SJSA1 (cell line): Measurements from ENCODE around the gene ACSBG1. TPM values are rescaled to one million over a fixed set of nuclear protein-coding genes. Genes with fewer than 3 reads are reported as not detected.

Experiments
- DNase-seq, 2 experiments: peaks; one replicate each; pipeline ENCODE4 v3.0.0-alpha.2; 2015 to 2020; ENCODE audit warnings: low spot score in 2 of 2, low read depth in 1 of 2
- H3K27ac ChIP-seq: fragments of 250-450 bp; sonication (Bioruptor Pico); 2 replicates; pipeline ENCODE4 v1.5.1; 2020; ENCODE audit warnings: mild to moderate bottlenecking, moderate library complexity
- H3K27me3 ChIP-seq: fragments of 250-450 bp; sonication (Bioruptor Pico); replicated peaks from 2 replicates; pipeline ENCODE4 v1.5.1; 2020; ENCODE audit warnings: mild to moderate bottlenecking, moderate library complexity
- H3K36me3 ChIP-seq: fragments of 250-450 bp; sonication (Bioruptor Pico); 2 replicates; pipeline ENCODE4 v1.5.1; 2020; ENCODE audit warnings: mild to moderate bottlenecking
- H3K4me1 ChIP-seq: fragments of 250-450 bp; sonication (Bioruptor Pico); replicated peaks from 2 replicates; pipeline ENCODE4 v1.6.1; 2021; ENCODE audit warnings: mild to moderate bottlenecking
- H3K4me3 ChIP-seq: fragments of 250-450 bp; sonication (Bioruptor Pico); 2 replicates; pipeline ENCODE4 v1.5.1; 2020; ENCODE audit warnings: mild to moderate bottlenecking
- H3K9me3 ChIP-seq: fragments of 250-450 bp; sonication (Bioruptor Pico); replicated peaks from 2 replicates; pipeline ENCODE4 v1.5.1; 2020; ENCODE audit warnings: mild to moderate bottlenecking
- total RNA-seq: library from RNA; depleted of rRNA; stranded (reverse); fragments of >200 nt; shearing (Covaris generic); gene quantifications from 2 replicates; pipeline ENCODE4 v1.2.3, GENCODE V29; 2014

Gene ACSBG1
- total RNA-seq, 1 experiment from 2014 or later: not detected

DNA sequence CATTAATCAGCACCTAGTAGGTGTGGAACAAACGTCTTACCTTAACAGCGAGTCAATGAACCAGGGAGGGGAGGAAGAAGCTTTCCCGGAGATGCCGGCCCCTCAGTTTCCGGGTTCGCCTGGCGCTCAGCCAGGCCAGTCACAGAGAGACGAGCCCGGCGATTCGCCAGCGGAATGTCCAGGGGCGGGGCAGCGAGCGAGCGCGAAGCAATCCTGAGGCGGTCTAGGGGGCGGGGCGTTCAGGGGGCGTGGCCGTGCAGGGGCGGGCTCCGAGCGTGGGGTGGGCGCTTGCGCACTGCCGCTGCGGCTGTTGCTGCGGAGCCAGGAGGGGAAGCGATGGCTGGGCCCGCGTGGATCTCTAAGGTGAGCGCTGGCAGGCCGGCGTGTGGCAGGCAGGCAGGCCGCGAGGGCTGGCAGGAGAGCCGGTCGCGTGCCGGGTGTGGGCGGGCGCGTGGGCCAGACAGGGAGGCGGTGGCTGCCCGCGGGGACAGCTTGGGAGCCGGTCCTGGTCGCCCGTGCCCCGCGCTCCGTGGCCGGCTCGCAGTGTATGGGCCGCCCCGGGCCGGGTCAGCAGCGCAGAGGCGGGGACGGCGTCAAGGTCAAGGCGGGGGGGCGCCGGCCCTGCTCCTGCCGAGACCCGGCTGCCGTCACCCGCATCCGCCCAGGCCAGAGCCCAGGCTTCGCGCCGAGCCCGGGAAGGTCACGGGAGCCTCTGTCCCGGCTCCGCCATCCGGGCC is 85.1 kb downstream of the ACSBG1 start, which contains the start of gene IDH3A:
TSS of gene IDH3A (plus strand) at position 295 of the 737 bp plus-strand sequence. CDS start at position 337, 42 bp downstream.
- H3K9me3 ChIP-seq: no peaks in the 10 kb centered on the region
- peak within 1 kb of the TSS; percentile 95 for H3K4me3 ChIP-seq
- H3K36me3 ChIP-seq: peaks cover 6% of the 10 kb centered on the region
- peak within 1 kb of the TSS; percentile 21 for H3K27ac ChIP-seq
- peaks cover 12% of the 10 kb centered on the region for H3K4me1 ChIP-seq
- DNase-seq: peak; percentile 92 to 99
- H3K27me3 ChIP-seq: no peaks in the 10 kb centered on the region

DNA sequence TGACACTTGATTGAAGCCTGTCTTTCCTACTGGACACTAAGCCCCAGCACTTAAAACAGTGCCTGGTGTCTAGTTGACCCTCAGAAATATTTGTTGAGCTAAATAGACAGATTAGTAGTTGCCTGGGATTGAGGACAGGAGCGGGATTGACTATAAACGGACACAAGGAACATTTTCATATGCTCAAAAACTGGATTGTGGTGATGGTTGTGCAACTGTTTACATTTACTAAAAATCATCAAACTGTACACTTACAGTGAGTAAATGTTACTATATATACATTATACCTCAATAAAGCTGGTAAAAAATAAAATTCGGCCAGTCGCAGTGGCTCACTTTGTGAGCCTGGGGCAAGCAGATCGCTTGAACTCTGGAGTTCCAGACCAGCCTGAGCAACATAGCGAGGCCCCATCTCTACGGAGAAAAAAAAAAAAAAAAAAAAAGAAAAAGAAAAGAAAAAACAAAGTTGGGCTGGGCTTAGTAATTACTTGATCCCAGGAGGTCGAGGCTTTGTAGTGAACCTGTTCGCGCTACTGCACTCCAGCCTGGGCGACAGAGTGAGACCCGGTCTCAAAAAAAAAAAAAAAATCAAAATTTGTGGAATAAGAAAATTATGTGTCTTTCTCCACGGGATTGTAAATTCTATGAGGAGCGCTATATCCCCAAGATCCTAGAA is 85.8 kb downstream of the ACSBG1 start:
- no peak for DNase-seq
- H3K27ac ChIP-seq: peak overlapping the region; percentile 16; the same call in 1 of the 2 replicates

DNA sequence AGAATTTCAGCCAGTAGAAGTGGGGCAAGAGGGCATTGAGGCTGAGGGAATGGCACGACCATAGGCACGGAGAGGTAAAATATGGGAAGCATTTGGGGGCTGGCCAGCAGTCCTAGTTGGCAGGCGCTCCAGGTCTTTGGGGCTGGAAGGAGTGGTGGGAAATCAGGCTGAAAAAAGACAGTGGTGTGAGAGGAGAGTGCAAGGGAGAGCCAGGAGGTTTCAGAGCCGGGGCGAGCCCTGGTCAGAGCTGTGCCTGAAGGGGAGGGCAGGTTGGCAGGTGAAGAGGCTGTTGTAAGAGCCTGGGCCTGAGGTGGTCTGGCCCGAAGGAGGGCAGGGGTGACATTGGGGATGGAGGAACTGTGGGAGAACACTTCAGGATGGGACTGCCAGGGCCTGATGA is 86.8 kb downstream of the ACSBG1 start:
- H3K4me1 ChIP-seq: peaks cover 12% of the 10 kb centered on the region
- no peak for DNase-seq

More for the DNA sequence above, 85.8 kb downstream of the ACSBG1 start:
- peak overlapping the region; percentile 95 for H3K4me3 ChIP-seq
- H3K36me3 ChIP-seq: peaks cover 6% of the 10 kb centered on the region
- H3K9me3 ChIP-seq: no peaks in the 10 kb centered on the region
- H3K27me3 ChIP-seq: no peaks in the 10 kb centered on the region
- peaks cover 12% of the 10 kb centered on the region for H3K4me1 ChIP-seq

DNA sequence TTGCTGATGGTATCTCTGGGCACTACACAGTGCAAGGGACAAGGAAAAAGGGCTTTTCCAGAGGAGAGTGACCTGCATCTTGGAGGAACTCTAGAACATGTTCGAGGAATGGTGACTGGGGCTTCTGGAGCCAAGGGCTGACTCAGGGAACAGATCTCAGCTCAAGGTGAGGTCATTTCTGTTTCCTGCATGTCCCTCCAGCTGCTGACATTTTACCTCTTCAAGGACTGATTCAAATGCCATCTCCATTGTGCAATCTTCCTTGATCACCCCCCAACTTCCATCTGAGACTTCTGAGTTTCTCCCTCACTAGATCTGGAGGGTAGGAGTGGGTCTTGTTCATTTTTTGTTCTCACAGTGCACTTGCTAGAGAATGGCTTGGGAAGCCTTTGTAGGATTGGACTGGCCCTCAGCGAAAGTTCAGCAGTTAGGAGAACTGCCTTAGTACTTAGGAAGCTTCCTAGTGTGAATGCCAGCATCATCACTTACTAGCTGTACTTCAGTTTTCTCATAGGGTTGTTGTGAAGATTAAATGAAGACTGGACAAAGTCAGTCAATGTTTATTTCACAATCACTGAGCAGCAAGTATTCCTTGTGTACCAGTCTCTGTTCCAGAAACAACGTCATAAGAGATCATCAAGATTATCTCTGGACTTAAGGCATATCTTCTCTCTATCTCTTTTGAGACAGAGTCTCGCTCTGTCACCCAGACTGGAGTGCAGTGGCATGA is 87.8 kb downstream of the ACSBG1 start:
- Histone ChIP-seq H3K27ac (no peak overlapping the region), H3K4me1 (peaks cover 12% of the 10 kb centered on the region), H3K36me3 (peaks cover 6% of the 10 kb centered on the region), H3K4me3 (no peak overlapping the region), H3K27me3 (no peaks in the 10 kb centered on the region), H3K9me3 (no peaks in the 10 kb centered on the region)
- no peak for DNase-seq

More for the DNA sequence above, 86.8 kb downstream of the ACSBG1 start:
- Histone ChIP-seq H3K9me3 (no peaks in the 10 kb centered on the region), H3K36me3 (peaks cover 6% of the 10 kb centered on the region), H3K27me3 (no peaks in the 10 kb centered on the region), H3K27ac (no peak overlapping the region), H3K4me3 (no peak overlapping the region)

DNA sequence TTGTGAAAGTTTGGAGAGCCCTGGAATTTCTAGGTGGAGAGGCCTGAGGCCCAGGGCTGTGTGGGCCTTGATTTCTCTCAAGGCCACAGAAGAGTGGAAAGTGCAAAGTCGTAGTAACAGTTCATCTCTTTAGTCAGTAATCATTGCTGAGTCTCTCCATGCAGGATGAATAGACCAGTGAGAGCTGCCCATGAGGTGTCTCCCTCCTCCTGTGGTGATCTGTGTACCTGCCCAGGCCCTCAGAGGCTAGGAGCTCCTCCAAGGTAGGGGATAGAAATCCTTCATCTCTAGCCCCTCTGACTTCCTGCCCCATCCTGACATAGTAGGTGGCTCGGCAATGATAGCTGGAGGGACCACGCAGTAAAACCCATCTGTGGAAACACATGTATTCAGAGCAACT is 92.0 kb downstream of the ACSBG1 start:
- Histone ChIP-seq H3K27ac (no peak overlapping the region), H3K9me3 (no peaks in the 10 kb centered on the region), H3K27me3 (no peaks in the 10 kb centered on the region), H3K36me3 (no peaks in the 10 kb centered on the region), H3K4me3 (no peak overlapping the region), H3K4me1 (no peaks in the 10 kb centered on the region)
- no peak for DNase-seq

DNA sequence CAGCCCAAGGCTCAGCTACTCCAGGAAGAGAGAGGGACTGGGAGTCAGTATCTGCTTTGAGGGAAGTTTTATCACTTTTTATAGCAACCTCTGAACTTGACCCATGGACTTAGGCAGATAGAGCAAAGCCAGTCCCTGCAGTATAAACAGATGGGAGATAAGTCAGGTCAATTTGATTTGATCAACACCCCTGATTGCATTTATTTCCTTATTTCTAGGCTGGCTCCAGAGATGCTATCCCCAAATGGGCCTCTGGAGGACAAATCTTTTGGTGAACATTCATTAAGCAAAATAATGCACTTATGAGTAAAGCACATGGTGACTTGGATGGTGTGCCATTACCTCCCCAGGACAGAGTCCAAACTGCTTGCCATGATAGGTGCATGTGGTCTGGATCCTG is 94.1 kb downstream of the ACSBG1 start:
- Histone ChIP-seq H3K4me1 (no peaks in the 10 kb centered on the region), H3K27ac (no peak overlapping the region), H3K9me3 (no peaks in the 10 kb centered on the region), H3K4me3 (no peak overlapping the region), H3K27me3 (no peaks in the 10 kb centered on the region), H3K36me3 (no peaks in the 10 kb centered on the region)
- DNase-seq: no peak

DNA sequence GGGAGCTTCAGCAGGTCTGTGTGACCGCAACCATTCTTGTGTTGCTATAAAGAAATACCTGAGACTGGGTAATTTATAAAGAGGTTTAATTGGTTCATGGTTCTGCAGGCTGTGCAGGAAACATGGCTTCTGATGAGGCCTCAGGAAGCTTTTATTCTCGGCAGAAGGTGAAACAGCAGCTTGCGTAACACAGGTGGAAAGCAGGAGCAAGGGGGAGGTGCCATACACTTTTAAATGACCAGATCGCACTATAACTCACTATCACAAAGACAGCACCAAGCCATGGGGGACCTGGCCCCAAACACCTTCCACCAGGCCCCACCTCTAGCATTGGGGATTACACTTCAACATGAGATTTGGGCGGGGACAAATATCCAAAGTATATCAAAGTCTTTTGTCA is 94.8 kb downstream of the ACSBG1 start:
- Histone ChIP-seq H3K4me3 (no peak overlapping the region), H3K27ac (no peak overlapping the region), H3K9me3 (no peaks in the 10 kb centered on the region), H3K4me1 (no peaks in the 10 kb centered on the region), H3K36me3 (no peaks in the 10 kb centered on the region), H3K27me3 (no peaks in the 10 kb centered on the region)
- no peak for DNase-seq

DNA sequence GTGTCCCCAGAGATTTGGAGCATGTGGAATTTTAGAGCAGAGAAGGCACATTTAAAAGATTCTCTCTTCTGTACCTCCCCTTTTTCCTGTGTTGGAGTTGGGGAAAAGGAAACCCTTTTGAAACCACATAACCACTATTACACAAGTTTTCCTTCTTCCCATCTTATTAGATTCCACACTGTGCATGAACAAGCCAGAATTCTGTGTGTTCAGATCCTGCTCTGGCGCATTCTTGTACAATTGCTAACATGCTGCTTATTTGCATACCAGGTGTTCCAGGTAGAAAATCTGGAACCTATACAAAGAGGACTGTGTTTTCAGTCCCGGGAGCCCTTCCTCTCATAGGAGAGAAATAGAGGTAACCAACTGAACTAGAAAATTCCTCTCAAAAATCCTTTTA is 100.6 kb downstream of the ACSBG1 start:
- Histone ChIP-seq H3K4me1 (peaks cover 21% of the 10 kb centered on the region), H3K27me3 (no peaks in the 10 kb centered on the region), H3K27ac (no peak overlapping the region), H3K36me3 (peaks cover 3% of the 10 kb centered on the region), H3K9me3 (no peaks in the 10 kb centered on the region), H3K4me3 (no peak overlapping the region)
- no peak for DNase-seq

DNA sequence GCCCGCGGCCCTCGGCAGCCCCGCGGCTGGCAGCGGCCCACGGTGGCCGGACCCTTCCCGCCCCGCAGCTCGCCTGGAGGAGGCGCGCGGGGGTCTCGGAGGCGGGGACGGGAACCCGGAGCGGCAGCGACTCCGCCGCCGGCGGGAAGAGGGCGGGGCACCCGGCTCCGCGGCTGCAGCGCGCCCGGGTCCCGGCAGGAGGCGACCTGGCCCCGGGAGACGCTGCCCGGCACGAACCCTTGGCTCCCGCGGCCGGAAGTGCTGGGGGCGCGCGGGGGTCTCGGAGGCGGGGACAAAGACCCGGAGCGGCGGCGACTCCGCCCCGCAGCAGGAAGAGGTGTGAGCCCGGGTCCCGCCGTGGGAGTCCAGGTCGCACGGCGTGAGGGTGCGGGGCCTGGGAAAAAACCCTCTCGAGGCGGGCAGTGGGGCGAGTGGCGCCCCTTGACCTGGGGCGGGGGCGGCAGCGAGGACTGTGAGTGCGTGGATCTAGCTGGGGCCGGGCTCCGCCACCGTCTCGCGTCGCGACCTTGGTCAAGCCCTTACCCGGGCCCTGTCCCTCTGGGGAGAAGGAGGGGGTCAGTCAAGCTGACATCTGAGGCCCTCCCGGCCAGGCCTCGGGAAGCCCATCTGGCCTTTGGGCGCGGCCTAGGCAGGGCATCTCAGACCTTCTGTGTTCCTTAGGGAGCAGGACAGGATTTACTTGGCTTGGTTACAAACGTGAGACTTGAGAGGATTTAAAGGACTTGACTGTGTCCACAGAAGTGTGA is 102.9 kb downstream of the ACSBG1 start, which contains the start of gene CIB2:
TSS of gene CIB2 (minus strand) at position 151 of the 767 bp plus-strand sequence. CDS start 230 bp downstream, outside the sequence.
- H3K36me3 ChIP-seq: peaks cover 3% of the 10 kb centered on the region
- peak; percentile 70 to 75 for DNase-seq
- H3K4me1 ChIP-seq: peaks cover 34% of the 10 kb centered on the region
- peak within 1 kb of the TSS; percentile 68 for H3K27ac ChIP-seq
- no peaks in the 10 kb centered on the region for H3K9me3 ChIP-seq
- H3K27me3 ChIP-seq: no peaks in the 10 kb centered on the region
- peak within 1 kb of the TSS; percentile 86 for H3K4me3 ChIP-seq

DNA sequence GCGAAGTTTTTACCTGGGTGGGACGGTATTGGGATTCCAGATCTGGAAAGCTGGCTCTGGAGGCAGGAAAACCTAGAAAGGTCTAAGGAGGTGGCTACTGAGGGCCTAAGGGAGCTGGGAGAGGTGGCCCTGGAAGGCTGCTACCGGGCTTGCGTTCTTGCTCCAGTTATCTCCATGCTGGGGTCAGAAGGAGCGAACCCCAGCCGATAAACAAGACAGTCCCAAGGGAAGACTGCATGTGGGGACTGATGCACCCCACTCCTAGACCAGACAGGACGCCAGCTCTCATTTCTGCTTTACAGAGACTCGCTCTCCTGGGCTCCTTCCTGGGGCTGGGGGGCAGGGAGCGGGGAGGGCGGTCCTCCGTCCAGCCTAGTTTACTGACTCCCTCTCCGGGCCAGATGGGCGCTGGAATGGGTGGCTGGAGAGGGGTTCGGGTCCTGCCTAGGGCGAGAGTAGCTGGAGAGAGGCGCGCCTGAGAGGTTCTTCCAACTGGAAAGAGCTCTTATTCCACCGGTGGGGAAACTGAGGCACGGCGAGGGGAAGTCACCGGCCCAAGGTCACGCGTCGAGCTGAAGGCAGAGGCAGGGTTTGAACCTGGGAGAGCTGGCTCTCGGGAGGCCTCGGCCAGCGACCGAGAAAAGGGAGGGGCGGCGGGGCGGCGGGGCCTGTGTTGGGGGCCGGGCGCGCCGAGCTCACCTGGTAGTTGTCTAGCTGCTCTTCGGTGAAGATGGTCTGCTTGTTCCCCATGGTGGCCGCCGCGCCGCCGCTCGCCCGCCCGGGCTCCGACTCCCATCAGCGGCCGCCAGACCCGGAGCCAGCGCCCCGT is 103.7 kb downstream of the ACSBG1 start:
- H3K27ac ChIP-seq: no peak overlapping the region
- H3K4me3 ChIP-seq: peak overlapping the region; percentile 86
- DNase-seq: no peak

DNA sequence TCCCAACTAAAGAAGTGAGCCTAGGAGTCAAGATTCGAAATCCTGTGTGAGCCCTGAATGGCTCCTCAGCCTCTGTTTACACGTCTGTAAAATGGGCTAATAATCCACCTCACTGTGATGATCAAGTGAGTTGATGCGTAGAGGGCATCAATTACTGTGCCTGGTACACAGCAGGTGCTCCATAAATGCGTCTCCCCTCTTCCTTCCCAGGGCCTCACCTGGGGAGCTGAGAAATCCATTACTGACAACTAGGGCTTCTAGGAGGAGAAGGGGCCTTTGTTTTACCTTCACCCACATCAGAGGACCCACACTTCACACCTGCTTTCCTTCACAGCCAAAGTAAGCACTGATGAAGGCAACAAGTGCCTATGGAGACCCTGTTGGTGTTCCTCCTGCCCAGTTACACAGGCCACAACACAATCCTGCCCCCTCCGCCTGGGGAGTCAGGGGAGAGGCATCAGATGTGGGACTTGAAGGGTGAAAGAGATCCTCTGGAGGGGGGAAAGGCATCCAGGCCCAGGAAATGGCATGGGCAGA is 104.5 kb downstream of the ACSBG1 start:
- DNase-seq: no peak
- Histone ChIP-seq H3K36me3 (peaks cover 3% of the 10 kb centered on the region), H3K4me3 (no peak overlapping the region), H3K27ac (no peak overlapping the region), H3K4me1 (peaks cover 34% of the 10 kb centered on the region), H3K9me3 (no peaks in the 10 kb centered on the region), H3K27me3 (no peaks in the 10 kb centered on the region)

More for the DNA sequence above, 103.7 kb downstream of the ACSBG1 start:
- H3K27me3 ChIP-seq: no peaks in the 10 kb centered on the region
- no peaks in the 10 kb centered on the region for H3K9me3 ChIP-seq
- H3K4me1 ChIP-seq: peaks cover 34% of the 10 kb centered on the region
- peaks cover 3% of the 10 kb centered on the region for H3K36me3 ChIP-seq

DNA sequence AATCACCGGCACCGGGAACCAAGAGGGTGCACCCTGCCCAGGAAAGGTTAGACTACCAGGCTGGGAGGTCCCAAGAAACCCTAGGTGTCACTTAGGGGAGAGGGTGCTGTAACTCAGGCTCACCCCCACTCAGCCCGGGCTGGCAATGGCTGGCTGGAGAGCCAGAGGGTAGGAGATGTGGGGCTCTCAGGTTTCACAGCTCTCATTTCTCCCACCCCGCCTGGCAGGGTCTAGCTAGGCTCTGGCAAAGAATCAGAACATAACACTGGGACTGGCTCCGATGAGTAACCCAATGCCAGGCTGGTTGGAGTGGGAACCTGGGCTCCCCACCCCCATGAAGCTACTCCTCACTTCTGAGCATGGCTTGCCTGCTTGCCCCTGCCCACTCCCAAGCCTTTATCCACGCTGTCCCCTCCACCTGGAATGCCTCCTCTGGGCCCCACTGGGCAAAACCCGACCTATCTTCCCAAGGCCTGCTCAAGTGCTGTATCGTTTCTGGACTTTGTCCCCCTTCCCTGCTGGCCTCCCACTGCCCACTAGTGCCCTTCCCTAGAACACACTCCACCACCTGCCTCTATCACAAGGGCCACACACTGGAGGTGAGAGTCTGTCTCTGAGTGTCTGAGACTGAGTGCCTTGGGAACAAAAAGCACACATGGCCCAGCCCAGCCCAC is 105.2 kb downstream of the ACSBG1 start:
- no peaks in the 10 kb centered on the region for H3K27me3 ChIP-seq
- no peak for DNase-seq
- H3K4me1 ChIP-seq: peaks cover 34% of the 10 kb centered on the region
- H3K9me3 ChIP-seq: no peaks in the 10 kb centered on the region
- no peak overlapping the region for H3K4me3 ChIP-seq
- no peak overlapping the region for H3K27ac ChIP-seq
- peaks cover 3% of the 10 kb centered on the region for H3K36me3 ChIP-seq
